Prostate gland (tissue), 2 donors: ENCODE measurements around the gene PMFBP1.

ENCODE experiments used
- CTCF ChIP-seq, 4 experiments: fragments of 200-600 bp in 2 of 4; fragments of 450-650 bp in 2 of 4; sonication (generic) in 2 of 4; IDR thresholded peaks; 1 replicate in 3 of 4; 2 replicates in 1 of 4; pipeline ENCODE4 v1.5.1; 2016 to 2019; ENCODE audit warnings: antibody characterized with exemption in 4 of 4, mild to moderate bottlenecking in 2 of 4, moderate library complexity in 2 of 4
- POLR2A ChIP-seq: fragments of 450-650 bp; IDR thresholded peaks from one replicate; pipeline ENCODE4 v1.6.1; 2016; ENCODE audit warnings: antibody characterized with exemption, mild to moderate bottlenecking
- POLR2AphosphoS5 ChIP-seq: sonication (generic); formaldehyde crosslinking; IDR thresholded peaks from one replicate; pipeline ENCODE4 v1.6.1; 2017; ENCODE audit warnings: antibody characterized with exemption

- TF ChIP-seq CTCF (IDR thresholded peaks at IDR 0.05) (no peak), POLR2A (no peak), POLR2AphosphoS5 (no peak)
These were observed 12.6 kb downstream of the PMFBP1 start for GRCh38 chr16:72159386-72159785.
